NB4 (cell line): ENCODE measurements around the gene MCUB.
A peak's percentile ranks its signal among the peaks of the same experiment; 100 is the strongest.

Experiments used
- DNase-seq: peaks from one replicate; pipeline ENCODE4 v3.0.0; 2010; ENCODE audit warnings: low read depth
- H3K4me3 ChIP-seq: one replicate; pipeline ENCODE4 v1.5.1; 2011; ENCODE audit warnings: mild to moderate bottlenecking, low read depth, low read length, moderate library complexity
- CTCF ChIP-seq: IDR thresholded peaks from one replicate; pipeline ENCODE4 v1.5.1; 2012; ENCODE audit warnings: low read depth, low read length
- MAX ChIP-seq: IDR thresholded peaks from 2 replicates; pipeline ENCODE4 v1.6.1; 2011; ENCODE audit warnings: low read depth, low read length
- MYC ChIP-seq: IDR thresholded peaks from 2 replicates; pipeline ENCODE4 v1.6.1; 2011; ENCODE audit warnings: low read depth, low read length
- POLR2A ChIP-seq: IDR thresholded peaks from 2 replicates; pipeline ENCODE4 v1.6.1; 2011; ENCODE audit warnings: mild to moderate bottlenecking; ENCODE audit not compliant: insufficient read length; ENCODE audit errors: extremely low read depth

The MCUB gene

GRCh38 chr4:109614015-109614414 is 54.0 kb downstream of the MCUB start:
- no peak for TF ChIP-seq POLR2A
- TF ChIP-seq CTCF = no peak
- TF ChIP-seq MAX = no peak
- TF ChIP-seq MYC = no peak
- DNase-seq = no peak

GRCh38 chr4:109614466-109614865 is 54.4 kb downstream of the MCUB start:
- TF ChIP-seq POLR2A (no peak), MYC (no peak), MAX (no peak), CTCF (no peak)
- DNase-seq = peak; percentile 16
- H3K4me3 ChIP-seq = no peak overlapping the region

More at GRCh38 chr4:109614015-109614414, 54.0 kb downstream of the MCUB start:
- no peak overlapping the region for H3K4me3 ChIP-seq

- no peak overlapping the region for H3K4me3 ChIP-seq
- DNase-seq = no peak
Measured at GRCh38 chr4:109615742-109616141, 55.7 kb downstream of the MCUB start.

GRCh38 chr4:109616243-109616642 is 56.2 kb downstream of the MCUB start:
- TF ChIP-seq CTCF = no peak
- no peak for TF ChIP-seq MAX
- no peak for TF ChIP-seq MYC
- no peak for TF ChIP-seq POLR2A
- DNase-seq = no peak
- no peak overlapping the region for H3K4me3 ChIP-seq

More at GRCh38 chr4:109615742-109616141, 55.7 kb downstream of the MCUB start:
- TF ChIP-seq MYC = no peak
- no peak for TF ChIP-seq POLR2A
- TF ChIP-seq CTCF = no peak

- DNase-seq = no peak
- TF ChIP-seq MAX (no peak), MYC (no peak), POLR2A (no peak), CTCF (no peak)
- no peak overlapping the region for H3K4me3 ChIP-seq
Measured at GRCh38 chr4:109622626-109623025, 62.6 kb downstream of the MCUB start.

GRCh38 chr4:109624536-109624935 is 64.5 kb downstream of the MCUB start:
- TF ChIP-seq MAX = no peak
- no peak for TF ChIP-seq POLR2A
- TF ChIP-seq MYC = no peak
- TF ChIP-seq CTCF = no peak
- no peak for DNase-seq
- H3K4me3 ChIP-seq = no peak overlapping the region
